Effector CD8-positive, alpha-beta T cell (primary cell): ENCODE measurements around the gene HDX.
"Not testable (repeated sequence)": the region's sequence is repeated elsewhere in the genome, so short reads cannot be mapped to it uniquely, and the experiment has no call there.

Experiments
- DNase-seq: peaks from one replicate; lab custom pipeline; 2025; lab: John Stamatoyannopoulos, UW
- total RNA-seq, 4 experiments: gene quantifications; one replicate each; lab custom pipeline; 2026; lab: John Stamatoyannopoulos, UW

The HDX gene
- 0.18 to 4.4 (median 1.9) reads per million in 4 experiments for total RNA-seq

GRCh38 chrX:84501798-84502628 is at the start of gene HDX:
Gene HDX (minus strand): TSS chrX:84502453. CDS start chrX:84475397, 27,056 bp downstream.
- no peak for DNase-seq

- not testable (repeated sequence) for DNase-seq
Measured at GRCh38 chrX:84541315-84541714, 39.1 kb upstream of the HDX start.

GRCh38 chrX:84537627-84538026 is 35.4 kb upstream of the HDX start:
- not testable (repeated sequence) for DNase-seq

GRCh38 chrX:84488426-84488825 is 13.8 kb downstream of the HDX start:
- DNase-seq = no peak

GRCh38 chrX:84487365-84488353 is 14.6 kb downstream of the HDX start:
- DNase-seq = no peak

GRCh38 chrX:84479086-84479485 is 23.2 kb downstream of the HDX start:
- DNase-seq = no peak

GRCh38 chrX:84477114-84477513 is 25.1 kb downstream of the HDX start:
- no peak for DNase-seq

- DNase-seq = no peak
Measured at GRCh38 chrX:84475596-84475995, 26.7 kb downstream of the HDX start.

- no peak for DNase-seq
Measured at GRCh38 chrX:84475101-84475500, 27.2 kb downstream of the HDX start.

GRCh38 chrX:84469226-84469625 is 33.0 kb downstream of the HDX start:
- no peak for DNase-seq

- DNase-seq = no peak
Measured at GRCh38 chrX:84467898-84468297, 34.4 kb downstream of the HDX start.

GRCh38 chrX:84453351-84454246 is 48.7 kb downstream of the HDX start:
- DNase-seq = no peak

- no peak for DNase-seq
Measured at GRCh38 chrX:84441143-84441542, 61.1 kb downstream of the HDX start.

- DNase-seq = no peak
Measured at GRCh38 chrX:84415140-84415539, 87.1 kb downstream of the HDX start.

GRCh38 chrX:84363663-84364062 is 138.6 kb downstream of the HDX start:
- DNase-seq = no peak

- DNase-seq = no peak
Measured at GRCh38 chrX:84363051-84363450, 139.2 kb downstream of the HDX start.

- no peak for DNase-seq
Measured at GRCh38 chrX:84362184-84362838, 139.9 kb downstream of the HDX start.

- DNase-seq = no peak
Measured at GRCh38 chrX:84358271-84358670, 144.0 kb downstream of the HDX start.

- no peak for DNase-seq
Measured at GRCh38 chrX:84357296-84357695, 145.0 kb downstream of the HDX start.

- DNase-seq = no peak
Measured at GRCh38 chrX:84340968-84341367, 161.3 kb downstream of the HDX start.
